HEK293T (cell line): Measurements from ENCODE around the gene RIMBP2.

Source experiments
- ARNT ChIP-seq: fragments of 450-650 bp; IDR thresholded peaks from 2 replicates; pipeline ENCODE4 v1.6.1; 2017; ENCODE audit warnings: mild to moderate bottlenecking
- CTBP1 ChIP-seq: fragments of 450-650 bp; IDR thresholded peaks from 2 replicates; pipeline ENCODE4 v1.6.1; 2016; ENCODE audit warnings: borderline replicate concordance
- FOXK2 ChIP-seq: fragments of 450-650 bp; IDR thresholded peaks from 2 replicates; pipeline ENCODE4 v1.6.1; 2016; ENCODE audit warnings: mild to moderate bottlenecking
- HDGF ChIP-seq: fragments of 450-650 bp; IDR thresholded peaks from 2 replicates; pipeline ENCODE4 v1.6.1; 2017; ENCODE audit warnings: antibody characterized with exemption, borderline replicate concordance
- SUZ12 ChIP-seq: fragments of 450-650 bp; IDR thresholded peaks from 2 replicates; pipeline ENCODE4 v1.6.1; 2016; ENCODE audit warnings: mild to moderate bottlenecking
- ZNF384 ChIP-seq: fragments of 450-650 bp; IDR thresholded peaks from 2 replicates; pipeline ENCODE4 v1.6.1; 2016

DNA sequence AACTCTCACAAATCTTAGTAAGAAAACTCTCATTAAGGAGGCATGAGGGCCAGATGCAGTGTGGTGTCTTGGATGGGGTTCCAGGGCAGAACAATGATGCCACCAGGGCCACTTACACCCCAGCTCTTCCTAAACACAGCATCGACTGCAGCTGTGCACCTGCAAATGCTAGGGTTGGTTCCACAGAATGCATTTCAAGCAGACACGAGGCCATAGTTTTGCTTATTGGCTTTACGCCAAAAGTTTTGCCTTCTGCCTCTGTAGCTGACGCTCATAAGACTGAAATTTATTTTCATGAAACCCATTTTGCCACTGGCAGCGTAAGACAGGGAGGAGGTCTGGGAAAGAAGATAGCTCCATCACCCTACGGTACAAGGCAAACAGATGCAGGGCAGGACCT is 179.0 kb downstream of the RIMBP2 start:
- no peak for TF ChIP-seq ARNT
- no peak for TF ChIP-seq FOXK2
- no peak for TF ChIP-seq SUZ12
- no peak for TF ChIP-seq CTBP1
- no peak for TF ChIP-seq ZNF384
- TF ChIP-seq HDGF = no peak
